IPS-18c (cell line): ENCODE measurements around the gene SSNA1.

ENCODE experiments used
- H3K4me3 ChIP-seq: 2 replicates; pipeline ENCODE4 v1.7.0; 2013; ENCODE audit warnings: low read depth, mild to moderate bottlenecking, low read length, moderate library complexity; ENCODE audit not compliant: insufficient read depth
- H3K9me3 ChIP-seq: one replicate; pipeline ENCODE4 v1.6.1; 2013; ENCODE audit warnings: mild to moderate bottlenecking, low read length, moderate library complexity; ENCODE audit not compliant: control insufficient read depth, insufficient read depth

The SSNA1 gene

GRCh38 chr9:137164370-137165249 is 23.9 kb upstream of the SSNA1 start:
- no peak overlapping the region for H3K4me3 ChIP-seq
- no peaks in the 10 kb centered on the region for H3K9me3 ChIP-seq

GRCh38 chr9:137165250-137165836 is 23.1 kb upstream of the SSNA1 start:
- Histone ChIP-seq H3K9me3 (no peaks in the 10 kb centered on the region), H3K4me3 (no peak overlapping the region)

GRCh38 chr9:137166380-137167229 is 21.9 kb upstream of the SSNA1 start:
- H3K9me3 ChIP-seq: no peaks in the 10 kb centered on the region
- no peak overlapping the region for H3K4me3 ChIP-seq

- H3K9me3 ChIP-seq: no peaks in the 10 kb centered on the region
- no peak overlapping the region for H3K4me3 ChIP-seq
Observed at GRCh38 chr9:137167277-137167746, 21.2 kb upstream of the SSNA1 start.

- H3K9me3 ChIP-seq: no peaks in the 10 kb centered on the region
- peak overlapping the region; percentile 34 for H3K4me3 ChIP-seq
Observed at GRCh38 chr9:137167747-137168572, 20.5 kb upstream of the SSNA1 start.

GRCh38 chr9:137168573-137168903 is 19.9 kb upstream of the SSNA1 start:
- Histone ChIP-seq H3K9me3 (no peaks in the 10 kb centered on the region), H3K4me3 (peak overlapping the region; percentile 62)

GRCh38 chr9:137168904-137169856 is 19.3 kb upstream of the SSNA1 start:
- Histone ChIP-seq H3K4me3 (peak overlapping the region; percentile 62), H3K9me3 (no peaks in the 10 kb centered on the region)

- H3K9me3 ChIP-seq: no peaks in the 10 kb centered on the region
- H3K4me3 ChIP-seq: peak within 1 kb of the TSS; percentile 62
Observed at GRCh38 chr9:137169896-137170358, 18.5 kb upstream of the SSNA1 start, which contains the start of gene LRRC26. TSS of gene LRRC26 (minus strand) at chr9:137170051. CDS start at chr9:137169943, 108 bp downstream.

GRCh38 chr9:137170486-137171148 is 17.9 kb upstream of the SSNA1 start:
- Histone ChIP-seq H3K9me3 (no peaks in the 10 kb centered on the region), H3K4me3 (no peak overlapping the region)

GRCh38 chr9:137171149-137171900 is 17.2 kb upstream of the SSNA1 start:
- H3K4me3 ChIP-seq: no peak overlapping the region
- no peaks in the 10 kb centered on the region for H3K9me3 ChIP-seq

- no peaks in the 10 kb centered on the region for H3K9me3 ChIP-seq
- H3K4me3 ChIP-seq: no peak overlapping the region
Observed at GRCh38 chr9:137172901-137173795, 15.3 kb upstream of the SSNA1 start.

- no peaks in the 10 kb centered on the region for H3K9me3 ChIP-seq
- no peak overlapping the region for H3K4me3 ChIP-seq
Observed at GRCh38 chr9:137173796-137174664, 14.4 kb upstream of the SSNA1 start.

GRCh38 chr9:137174722-137175293 is 13.7 kb upstream of the SSNA1 start:
- no peak overlapping the region; the same call in 1 of the 2 replicates for H3K4me3 ChIP-seq
- no peaks in the 10 kb centered on the region for H3K9me3 ChIP-seq
